ENCODE data around the gene TRAFD1.
A peak's percentile ranks its signal among the peaks of the same experiment; 100 is the strongest.

Gene TRAFD1

DNA sequence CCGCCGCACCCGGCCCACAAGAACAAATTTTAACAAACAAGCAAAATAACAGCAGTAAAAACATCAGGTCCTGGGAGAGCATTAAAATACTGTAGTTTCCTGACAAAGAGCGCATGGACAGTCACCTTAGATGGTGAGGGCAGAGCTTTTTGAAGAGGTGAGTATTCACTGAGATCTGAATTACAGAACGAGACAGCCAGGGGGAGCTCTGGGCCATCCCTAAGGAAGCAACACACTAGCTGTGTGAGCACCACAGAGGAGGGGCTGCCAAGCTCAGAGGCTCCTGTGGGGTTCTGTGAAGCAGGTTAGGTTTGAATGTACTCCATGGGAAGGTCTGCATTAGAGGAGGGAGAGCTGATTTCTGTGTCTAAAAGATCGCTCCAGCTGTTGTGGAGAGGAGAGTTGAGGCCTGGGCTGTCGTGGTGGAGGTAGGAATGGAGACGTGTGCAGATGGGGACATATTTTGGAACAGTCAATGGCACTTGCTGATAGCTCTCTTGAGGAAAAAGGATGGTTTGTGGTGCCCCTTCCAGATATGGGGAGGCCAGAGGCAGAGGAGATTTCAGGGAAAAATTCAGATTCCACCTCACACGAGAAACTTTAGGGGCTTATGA, 72.9 kb downstream of the TRAFD1 start:
- Mint-ChIP-seq H3K27me3 (no peaks in the 10 kb centered on the region), H3K4me3 (no peak overlapping the region), H3K27ac (no peak overlapping the region), H3K36me3 (ENCODE audit: insufficient read depth) (peaks cover 43% of the 10 kb centered on the region), H3K9me3 (no peaks in the 10 kb centered on the region), H3K4me1 (ENCODE audit: low read depth in 2 of 2) (peaks cover 0 to 5% of the 10 kb centered on the region in 2 donors)
- peak; percentile 9 to 21 (median 13) for DNase-seq
- peak; percentile 42 for ATAC-seq (replicated peaks)

DNA sequence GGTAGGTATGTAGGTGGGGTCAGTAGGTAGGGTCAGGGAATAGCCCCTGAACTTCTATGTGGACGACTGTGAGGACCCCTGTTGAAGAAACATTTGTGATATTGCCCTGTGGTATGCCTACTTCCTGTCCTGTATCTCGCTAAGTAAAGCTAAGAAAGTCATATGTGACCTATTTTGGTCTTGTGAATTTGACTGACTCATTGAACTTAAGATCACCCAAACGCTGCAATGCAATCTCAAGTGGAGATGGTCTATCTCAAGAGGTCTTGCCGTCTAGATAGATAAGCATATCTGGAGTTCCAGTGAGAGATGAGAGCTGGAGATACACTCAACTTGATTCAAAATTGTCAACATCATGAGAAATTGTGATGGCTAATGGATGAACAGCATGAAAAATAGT, 73.8 kb downstream of the TRAFD1 start:
- H3K27me3 Mint-ChIP-seq, result no peaks in the 10 kb centered on the region
- H3K36me3 Mint-ChIP-seq (ENCODE audit: insufficient read depth), result peaks cover 47% of the 10 kb centered on the region
- H3K9me3 Mint-ChIP-seq, result no peaks in the 10 kb centered on the region
- DNase-seq (no peak), ATAC-seq (replicated peaks) (no peak)
- H3K4me3 Mint-ChIP-seq, result no peak overlapping the region
- H3K4me1 Mint-ChIP-seq (ENCODE audit: low read depth in 2 of 2), result peaks cover 0 to 5% of the 10 kb centered on the region in 2 donors
- H3K27ac Mint-ChIP-seq, result no peak overlapping the region
